B cell (primary cell): ENCODE measurements around the gene TMEM150C. TPM values are rescaled to one million over a fixed set of nuclear protein-coding genes. Genes with fewer than 3 reads are reported as not detected.
A peak's percentile ranks its signal among the peaks of the same experiment; 100 is the strongest.

Experiments
- ATAC-seq: fragments of 200-7000 bp; cut with Tn5 transposase; one replicate; pipeline ENCODE4 v1.10.0; 2021; ENCODE audit warnings: low read depth, mild to moderate bottlenecking, moderate number of reproducible peaks, moderate library complexity
- CTCF ChIA-PET: fragments of 350-600 bp; sonication (Branson Sonifier 250); formaldehyde crosslinking; loops from one replicate; lab custom pipeline; 2021; ENCODE audit warnings: antibody characterized with exemption, inconsistent platforms; lab: Charles Lee
- POLR2A ChIA-PET: fragments of 350-600 bp; sonication (Branson Sonifier 250); formaldehyde crosslinking; loops from one replicate; lab custom pipeline; 2021; ENCODE audit warnings: antibody characterized with exemption; lab: Charles Lee
- DNase-seq: peaks from one replicate; pipeline ENCODE4 v3.0.0; 2013
- H2AFZ ChIP-seq: 2 replicates; pipeline ENCODE4 v1.6.1; 2012; ENCODE audit warnings: mild to moderate bottlenecking, low read depth, low read length; ENCODE audit not compliant: insufficient read depth, poor library complexity, severe bottlenecking
- H3K27ac ChIP-seq, 2 donors: 1 replicate in 1 of 2; 2 replicates in 1 of 2; pipeline ENCODE4 v1.5.1; 2012 to 2013; ENCODE audit warnings: low read length in 2 of 2, mild to moderate bottlenecking in 2 of 2, moderate library complexity in 1 of 2
- H3K27me3 ChIP-seq, 4 experiments: fragments of 200-600 bp in 1 of 4; sonication (generic) in 1 of 4; replicated peaks in 1 of 4; 1 replicate in 2 of 4; 2 replicates in 2 of 4; pipeline versions ENCODE4 v1.6.1 to v1.7.0; 2013 to 2016; ENCODE audit warnings: low read length in 3 of 4, mild to moderate bottlenecking in 2 of 4, mixed read lengths in 1 of 4, moderate library complexity in 1 of 4; ENCODE audit not compliant: insufficient read depth in 4 of 4, control insufficient read depth in 3 of 4; ENCODE audit errors: control extremely low read depth in 1 of 4
- H3K36me3 ChIP-seq, 2 experiments: replicated peaks in 1 of 2; 1 replicate in 1 of 2; 2 replicates in 1 of 2; pipeline versions ENCODE4 v1.6.1 to v1.7.1; 2013; ENCODE audit warnings: low read length in 1 of 2; ENCODE audit not compliant: insufficient read depth in 2 of 2, control insufficient read depth in 1 of 2; ENCODE audit errors: control extremely low read depth in 1 of 2, extremely low read depth in 1 of 2
- H3K4me1 ChIP-seq, 2 donors: fragments of 200-600 bp in 1 of 2; sonication (generic) in 1 of 2; 1 replicate in 1 of 2; 2 replicates in 1 of 2; pipeline versions ENCODE4 v1.5.1 to v1.6.1; 2013 to 2017; ENCODE audit warnings: low read length in 2 of 2; ENCODE audit not compliant: control insufficient read depth in 2 of 2, insufficient read depth in 2 of 2
- H3K4me2 ChIP-seq: replicated peaks from 2 replicates; pipeline ENCODE3; 2012; ENCODE audit warnings: mild to moderate bottlenecking, low read depth, low read length; ENCODE audit not compliant: poor library complexity, severe bottlenecking
- H3K4me3 ChIP-seq, 5 experiments: fragments of 200-600 bp in 1 of 5; sonication (generic) in 1 of 5; 1 replicate in 3 of 5; 2 replicates in 2 of 5; pipeline versions ENCODE4 v1.5.1 to v1.7.0; 2011 to 2016; ENCODE audit warnings: low read length in 4 of 5, mild to moderate bottlenecking in 4 of 5, low read depth in 2 of 5, control low read depth in 1 of 5, moderate library complexity in 1 of 5; ENCODE audit not compliant: insufficient read depth in 1 of 5; ENCODE audit errors: control extremely low read depth in 1 of 5, extremely low read depth in 1 of 5
- H3K79me2 ChIP-seq: fragments of 200-600 bp; sonication (generic); one replicate; pipeline ENCODE4 v1.6.0; 2016; ENCODE audit warnings: low read length; ENCODE audit not compliant: control insufficient read depth, insufficient read depth
- H3K9ac ChIP-seq: fragments of 200-600 bp; sonication (generic); 2 replicates; pipeline ENCODE4 v1.6.1; 2017; ENCODE audit warnings: mild to moderate bottlenecking, low read length, moderate library complexity
- H3K9me3 ChIP-seq, 3 donors: one replicate each; pipeline versions ENCODE4 v1.6.1 to v1.7.1; 2013; ENCODE audit warnings: low read length in 2 of 3; ENCODE audit not compliant: control insufficient read depth in 2 of 3, insufficient read depth in 1 of 3; ENCODE audit errors: control extremely low read depth in 1 of 3
- H4K20me1 ChIP-seq: 2 replicates; pipeline ENCODE4 v1.6.0; 2012; ENCODE audit warnings: mild to moderate bottlenecking, low read length; ENCODE audit not compliant: insufficient read depth, control insufficient read depth, poor library complexity, severe bottlenecking
- H3K27ac Mint-ChIP-seq: one replicate; pipeline ENCODE4 v1.8.0; 2021; ENCODE audit warnings: mixed read lengths
- H3K27me3 Mint-ChIP-seq: one replicate; pipeline ENCODE4 v1.8.0; 2021; ENCODE audit warnings: mixed read lengths
- H3K4me1 Mint-ChIP-seq: one replicate; pipeline ENCODE4 v1.8.0; 2021; ENCODE audit warnings: mixed read lengths
- H3K4me3 Mint-ChIP-seq: one replicate; pipeline ENCODE4 v1.8.0; 2021; ENCODE audit warnings: mixed read lengths
- H3K9me3 Mint-ChIP-seq: one replicate; pipeline ENCODE4 v1.8.0; 2022; ENCODE audit warnings: mixed read lengths; ENCODE audit not compliant: insufficient read depth
- EZH2 ChIP-seq: IDR thresholded peaks from 2 replicates; pipeline ENCODE4 v1.6.1; 2012; ENCODE audit warnings: borderline replicate concordance, low read depth, mild to moderate bottlenecking, moderate library complexity, low read length; ENCODE audit not compliant: insufficient read depth, poor library complexity, severe bottlenecking
- WGBS: methylation state at CpG from one replicate; pipeline ENCODE4 v1.1.5; 2013; ENCODE audit warnings: missing lambda C conversion rate; ENCODE audit not compliant: insufficient coverage; 5-methylcytosine and 5-hydroxymethylcytosine counted together
- intact Hi-C: fragments of 100-400 bp; cut with micrococcal nuclease; formaldehyde crosslinking; loops from one replicate; pipeline ENCODE4 v1.10.0; 2022
- polyA plus RNA-seq: library from polyadenylated mRNA; depleted of rRNA; stranded (reverse); fragments of >200 nt; gene quantifications from 2 replicates; pipeline ENCODE4 v1.2.3, GENCODE V29; 2012
- total RNA-seq, 2 donors: library from RNA; stranded (reverse); fragments of 120-200 nt in 1 of 2; gene quantifications; 1 replicate in 1 of 2; 2 replicates in 1 of 2; pipeline versions ENCODE4 v1.2.3 to v1.2.4, GENCODE V29; 2013 to 2022
- TF ChIP-seq, protein P1 (sequence below): fragments of 200-600 bp; IDR thresholded peaks from one replicate; pipeline ENCODE4 v1.8.0; 2022; ENCODE audit warnings: antibody characterized with exemption, mild to moderate bottlenecking

The TMEM150C gene
- total and polyA plus RNA-seq, 2 donors (not counting 1 experiment from before 2014, with no cell fraction given): 0.04 TPM; not detected in 1

DNA sequence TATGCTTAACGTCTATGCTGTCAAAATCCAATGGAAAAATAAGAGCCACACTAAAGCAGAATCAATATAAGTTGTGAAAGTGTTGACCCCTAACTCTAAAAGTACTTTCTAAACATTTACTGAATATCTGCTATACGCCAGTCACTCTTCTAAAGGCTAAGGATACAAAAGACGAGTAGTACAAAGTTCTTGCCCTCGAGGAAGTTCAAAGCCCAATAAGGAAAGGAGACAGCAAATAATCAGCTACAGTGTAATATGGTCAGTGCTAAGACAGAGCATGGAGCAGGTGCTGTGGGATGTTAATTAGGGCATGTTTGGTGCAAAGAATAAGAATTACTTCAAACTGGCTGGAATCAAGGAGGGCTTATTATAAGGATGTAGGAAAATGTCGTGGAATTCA lies 31.6 kb upstream of the TMEM150C start:
- ChIA-PET POLR2A (no interaction called here), CTCF (no interaction called here)
- no peak for TF ChIP-seq EZH2
- TF ChIP-seq, protein P1, sequence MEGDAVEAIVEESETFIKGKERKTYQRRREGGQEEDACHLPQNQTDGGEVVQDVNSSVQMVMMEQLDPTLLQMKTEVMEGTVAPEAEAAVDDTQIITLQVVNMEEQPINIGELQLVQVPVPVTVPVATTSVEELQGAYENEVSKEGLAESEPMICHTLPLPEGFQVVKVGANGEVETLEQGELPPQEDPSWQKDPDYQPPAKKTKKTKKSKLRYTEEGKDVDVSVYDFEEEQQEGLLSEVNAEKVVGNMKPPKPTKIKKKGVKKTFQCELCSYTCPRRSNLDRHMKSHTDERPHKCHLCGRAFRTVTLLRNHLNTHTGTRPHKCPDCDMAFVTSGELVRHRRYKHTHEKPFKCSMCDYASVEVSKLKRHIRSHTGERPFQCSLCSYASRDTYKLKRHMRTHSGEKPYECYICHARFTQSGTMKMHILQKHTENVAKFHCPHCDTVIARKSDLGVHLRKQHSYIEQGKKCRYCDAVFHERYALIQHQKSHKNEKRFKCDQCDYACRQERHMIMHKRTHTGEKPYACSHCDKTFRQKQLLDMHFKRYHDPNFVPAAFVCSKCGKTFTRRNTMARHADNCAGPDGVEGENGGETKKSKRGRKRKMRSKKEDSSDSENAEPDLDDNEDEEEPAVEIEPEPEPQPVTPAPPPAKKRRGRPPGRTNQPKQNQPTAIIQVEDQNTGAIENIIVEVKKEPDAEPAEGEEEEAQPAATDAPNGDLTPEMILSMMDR: no peak
- no peaks in the 10 kb centered on the region for H3K9me3 Mint-ChIP-seq
- H2AFZ ChIP-seq: no peak overlapping the region
- no peaks in the 10 kb centered on the region for H3K9me3 ChIP-seq
- no peaks in the 10 kb centered on the region for H3K4me1 ChIP-seq
- H3K4me2 ChIP-seq: no peak overlapping the region
- DNase-seq (no peak), ATAC-seq (no peak)
- H3K27ac ChIP-seq: no peak overlapping the region
- H3K27ac Mint-ChIP-seq: no peak overlapping the region
- H3K36me3 ChIP-seq: no peaks in the 10 kb centered on the region
- H3K4me3 ChIP-seq: no peak overlapping the region
- no peaks in the 10 kb centered on the region for H4K20me1 ChIP-seq
- H3K79me2 ChIP-seq: no peaks in the 10 kb centered on the region
- H3K27me3 Mint-ChIP-seq: peaks cover 24% of the 10 kb centered on the region
- H3K9ac ChIP-seq: no peak overlapping the region
- WGBS: 80% methylated on average over 3 of the region's 5 CpGs
- H3K4me3 Mint-ChIP-seq: no peak overlapping the region
- intact Hi-C loops: no loop called here
- H3K4me1 Mint-ChIP-seq: no peaks in the 10 kb centered on the region
- peaks cover 0 to 4% (median 0%) of the 10 kb centered on the region in 4 experiments for H3K27me3 ChIP-seq

DNA sequence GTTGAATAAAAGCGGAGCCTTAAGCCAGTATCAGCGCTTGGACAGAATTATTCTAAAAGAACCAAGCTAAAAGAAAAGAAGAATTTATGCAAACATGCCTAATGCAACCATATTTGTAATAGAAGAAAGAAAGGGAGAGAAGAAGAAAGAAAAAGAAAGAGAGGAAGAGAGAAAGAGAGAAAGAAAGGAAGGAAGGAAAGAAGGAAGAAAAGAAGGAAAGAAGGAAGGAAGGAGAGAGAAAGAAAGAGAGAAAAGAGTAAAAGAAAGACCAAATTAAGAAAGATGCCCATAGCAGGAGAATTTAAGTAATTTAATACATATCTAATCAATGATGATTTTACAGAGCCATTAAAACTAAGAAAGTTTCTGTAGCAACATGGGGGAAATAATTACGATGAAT lies 30.9 kb upstream of the TMEM150C start:
- H4K20me1 ChIP-seq: no peaks in the 10 kb centered on the region
- Mint-ChIP-seq H3K9me3 (no peaks in the 10 kb centered on the region), H3K4me1 (no peaks in the 10 kb centered on the region), H3K27me3 (peaks cover 24% of the 10 kb centered on the region), H3K4me3 (no peak overlapping the region), H3K27ac (no peak overlapping the region)
- no peak overlapping the region for H3K4me2 ChIP-seq
- POLR2A ChIA-PET: no interaction called here
- CTCF ChIA-PET: no interaction called here
- no peak overlapping the region for H3K4me3 ChIP-seq
- H3K27me3 ChIP-seq: peaks cover 0 to 4% (median under 1%) of the 10 kb centered on the region in 4 experiments
- H3K4me1 ChIP-seq: no peaks in the 10 kb centered on the region
- no peak for DNase-seq
- no peak for TF ChIP-seq EZH2
- TF ChIP-seq, protein P1: peak; percentile 22
- no peaks in the 10 kb centered on the region for H3K79me2 ChIP-seq
- no peaks in the 10 kb centered on the region for H3K36me3 ChIP-seq
- no peak overlapping the region for H3K9ac ChIP-seq
- WGBS: 100% methylated on average over 1 of the region's 3 CpGs
- H3K27ac ChIP-seq: no peak overlapping the region
- ATAC-seq: no peak
- H2AFZ ChIP-seq: no peak overlapping the region
- H3K9me3 ChIP-seq: no peaks in the 10 kb centered on the region
- intact Hi-C loops: no loop called here
